H1 (cell line): ENCODE results near the gene KRT84. TPM values are rescaled to one million over a fixed set of nuclear protein-coding genes. Genes with fewer than 3 reads are reported as not detected.

Experiments
- NRF1 ChIP-seq: IDR thresholded peaks from 2 replicates; pipeline ENCODE4 v1.6.1; 2011; ENCODE audit warnings: mild to moderate bottlenecking, low read depth, low read length, improper control_type of control experiment
- POU5F1 ChIP-seq: IDR thresholded peaks from 2 replicates; pipeline ENCODE4 v1.6.1; 2011; ENCODE audit warnings: low read depth, mild to moderate bottlenecking, low read length, moderate library complexity
- SAP30 ChIP-seq: fragments of 300-600 bp; sonication (generic); IDR thresholded peaks from 2 replicates; pipeline ENCODE4 v1.7.1; 2012; ENCODE audit warnings: low read length, moderate library complexity, mild to moderate bottlenecking, inconsistent platforms; ENCODE audit not compliant: insufficient read depth, insufficient replicate concordance
- SP2 ChIP-seq: IDR thresholded peaks from 2 replicates; pipeline ENCODE4 v1.6.1; 2012; ENCODE audit warnings: mild to moderate bottlenecking, low read length, inconsistent platforms
- polyA plus RNA-seq, 7 experiments: library from polyadenylated mRNA; depleted of rRNA in 3 of 7; stranded (reverse) in 5 of 7; unstranded in 2 of 7; fragments of >200 nt in 5 of 7; fragments of 200-250 nt in 2 of 7; gene quantifications; 1 replicate in 5 of 7; 2 replicates in 1 of 7; 4 replicates in 1 of 7; pipeline versions ENCODE4 v1.2.1 to v1.2.3, GENCODE V29; 2011 to 2013; ENCODE audit warnings: missing spikeins in 2 of 7, mixed read lengths in 2 of 7
- total RNA-seq: library from RNA; stranded (reverse); fragmentation: NEBNext Ultra II Directional; extraction: Animal tissue kit (Norgen Biotek cat#: 25700); gene quantifications from 2 replicates; pipeline ENCODE4 v1.2.1, GENCODE V29; 2021
- TF ChIP-seq, protein P1 (sequence below): IDR thresholded peaks from 2 replicates; pipeline ENCODE4 v1.6.1; 2012; ENCODE audit warnings: inconsistent platforms

KRT84 gene
- total and polyA plus RNA-seq, 2 of the 8 experiments (the other 6 are each of a cell fraction or from before 2014, with no cell fraction given), result not detected

DNA sequence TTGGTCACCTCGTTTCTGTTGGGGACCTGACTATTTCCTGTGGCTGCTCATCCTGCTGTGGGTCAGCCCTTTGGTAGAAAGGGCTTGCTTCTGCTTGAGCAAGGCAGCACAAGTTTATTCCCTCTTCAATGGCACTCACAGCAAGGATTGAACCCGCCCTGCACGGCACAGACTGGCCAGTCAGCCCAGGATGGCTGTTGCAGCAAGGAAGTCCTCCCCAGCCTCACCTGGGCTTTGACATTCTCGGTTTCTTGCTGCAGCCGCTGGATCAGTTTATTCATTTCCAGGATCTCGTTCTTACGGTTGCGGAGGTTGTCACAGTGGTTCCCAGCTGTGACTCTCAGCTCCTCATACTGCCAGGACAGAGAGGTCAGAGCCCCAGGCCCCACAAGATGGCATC, 11.2 kb upstream of the KRT84 start (continued):
- TF ChIP-seq POU5F1 (no peak), NRF1 (no peak), SAP30 (no peak), SP2 (no peak)
- TF ChIP-seq, protein P1, sequence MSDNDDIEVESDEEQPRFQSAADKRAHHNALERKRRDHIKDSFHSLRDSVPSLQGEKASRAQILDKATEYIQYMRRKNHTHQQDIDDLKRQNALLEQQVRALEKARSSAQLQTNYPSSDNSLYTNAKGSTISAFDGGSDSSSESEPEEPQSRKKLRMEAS, result no peak
